Prostate gland (tissue), 2 donors: ENCODE results near the gene EXD3.

Experiments used
- CTCF ChIP-seq, 4 experiments: fragments of 200-600 bp in 2 of 4; fragments of 450-650 bp in 2 of 4; sonication (generic) in 2 of 4; IDR thresholded peaks; 1 replicate in 3 of 4; 2 replicates in 1 of 4; pipeline ENCODE4 v1.5.1; 2016 to 2019; ENCODE audit warnings: antibody characterized with exemption in 4 of 4, mild to moderate bottlenecking in 2 of 4, moderate library complexity in 2 of 4
- POLR2A ChIP-seq: fragments of 450-650 bp; IDR thresholded peaks from one replicate; pipeline ENCODE4 v1.6.1; 2016; ENCODE audit warnings: antibody characterized with exemption, mild to moderate bottlenecking

GRCh38 chr9:137355761-137356365 is 67.1 kb downstream of the EXD3 start:
- TF ChIP-seq CTCF (IDR thresholded peaks at IDR 0.05), result no peak
- no peak for TF ChIP-seq POLR2A
